Measurements from ENCODE around the gene SECISBP2L.

DNA sequence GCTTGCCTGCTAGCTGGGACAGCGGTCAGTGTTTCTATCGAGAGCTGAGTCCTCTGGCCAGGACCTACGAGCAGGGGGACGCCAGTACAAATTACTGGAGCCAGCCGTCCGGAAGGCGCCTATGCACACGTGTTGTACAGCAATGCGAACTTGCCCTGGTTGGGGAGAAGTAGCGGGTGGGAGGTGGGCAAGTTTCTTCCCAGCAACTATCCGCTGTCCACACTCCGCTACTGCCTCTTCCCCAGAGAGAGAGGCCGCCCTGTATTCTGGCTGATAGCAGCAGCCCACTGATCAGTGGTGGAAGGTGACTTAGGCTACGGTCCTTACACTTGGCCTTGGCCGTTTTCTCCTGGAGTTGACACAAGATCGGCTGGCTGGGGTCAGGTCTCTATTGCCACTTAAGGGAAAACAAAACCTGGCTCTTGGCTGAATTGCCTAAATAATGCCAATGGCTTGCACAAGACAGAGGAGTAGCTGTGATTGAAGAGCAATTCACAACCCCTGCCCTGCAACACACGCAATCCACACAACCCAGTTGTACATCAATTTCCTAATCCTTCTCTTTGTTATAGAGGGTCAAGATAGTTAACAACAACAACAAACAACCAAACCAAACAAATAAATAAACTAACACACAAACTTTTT, 69.7 kb downstream of the SECISBP2L start:
- TF ChIP-seq EZH2 (IDR thresholded peaks at IDR 0.05) = no peak
- TF ChIP-seq POLR2AphosphoS5 (IDR thresholded peaks at IDR 0.05; ENCODE audit: borderline replicate concordance, low read depth, low read length) = no peak

Measured in SK-N-MC (cell line).